Astrocyte (in vitro differentiated cells and primary cell): ENCODE data around the gene TBC1D8. TPM values are rescaled to one million over a fixed set of nuclear protein-coding genes. Genes with fewer than 3 reads are reported as not detected.

ENCODE experiments used
- DNase-seq: peaks from one replicate; pipeline ENCODE4 v3.0.0-alpha.2; 2010; ENCODE audit warnings: low read depth
- FAIRE-seq: peaks from 2 replicates; lab custom pipeline; 2011; peaks lifted over from hg19 to GRCh38; lab: Jason Lieb, UNC
- H2AFZ ChIP-seq: 2 replicates; pipeline ENCODE4 v1.6.0; 2012; ENCODE audit warnings: low read depth, low read length, inconsistent platforms
- H3K27ac ChIP-seq: 2 replicates; pipeline ENCODE4 v1.5.1; 2011; ENCODE audit warnings: low read depth, low read length, inconsistent platforms
- H3K27me3 ChIP-seq: 2 replicates; pipeline ENCODE4 v1.6.0; 2011; ENCODE audit warnings: low read length, inconsistent platforms; ENCODE audit not compliant: insufficient read depth
- H3K36me3 ChIP-seq: 2 replicates; pipeline ENCODE4 v1.5.1; 2011; ENCODE audit warnings: low read length, inconsistent platforms; ENCODE audit not compliant: insufficient read depth
- H3K4me1 ChIP-seq: 2 replicates; pipeline ENCODE4 v1.5.1; 2011; ENCODE audit warnings: low read length, inconsistent platforms; ENCODE audit not compliant: insufficient read depth
- H3K4me2 ChIP-seq: 2 replicates; pipeline ENCODE4 v1.6.0; 2012; ENCODE audit warnings: low read length, inconsistent platforms
- H3K4me3 ChIP-seq: 2 replicates; pipeline ENCODE4 v1.5.1; 2011; ENCODE audit warnings: low read depth, mild to moderate bottlenecking, low read length, inconsistent platforms; ENCODE audit not compliant: insufficient read depth
- H3K79me2 ChIP-seq: 2 replicates; pipeline ENCODE4 v1.6.0; 2012; ENCODE audit warnings: mild to moderate bottlenecking, low read length, inconsistent platforms; ENCODE audit not compliant: insufficient read depth
- H3K9ac ChIP-seq: 2 replicates; pipeline ENCODE4 v1.6.0; 2012; ENCODE audit warnings: mild to moderate bottlenecking, low read length, inconsistent platforms
- H3K9me3 ChIP-seq: 2 replicates; pipeline ENCODE4 v1.5.1; 2012; ENCODE audit warnings: low read depth, mild to moderate bottlenecking, low read length, inconsistent platforms; ENCODE audit not compliant: insufficient read depth
- H4K20me1 ChIP-seq: 2 replicates; pipeline ENCODE4 v1.6.0; 2012; ENCODE audit warnings: low read length, inconsistent platforms; ENCODE audit not compliant: insufficient read depth
- H3K27ac Mint-ChIP-seq: one replicate; pipeline ENCODE4 v1.8.0; 2021; ENCODE audit warnings: mild to moderate bottlenecking, mixed read lengths; ENCODE audit not compliant: unreplicated experiment
- H3K27me3 Mint-ChIP-seq: one replicate; pipeline ENCODE4 v1.8.0; 2021; ENCODE audit warnings: low read depth, mixed read lengths; ENCODE audit not compliant: unreplicated experiment
- H3K36me3 Mint-ChIP-seq: one replicate; pipeline ENCODE4 v1.8.0; 2021; ENCODE audit warnings: low read depth, mixed read lengths; ENCODE audit not compliant: unreplicated experiment
- H3K4me1 Mint-ChIP-seq: one replicate; pipeline ENCODE4 v1.8.0; 2021; ENCODE audit warnings: low read depth, mixed read lengths; ENCODE audit not compliant: unreplicated experiment
- H3K4me3 Mint-ChIP-seq: one replicate; pipeline ENCODE4 v1.8.0; 2021; ENCODE audit warnings: mild to moderate bottlenecking, moderate library complexity, mixed read lengths; ENCODE audit not compliant: unreplicated experiment
- H3K9me3 Mint-ChIP-seq: one replicate; pipeline ENCODE4 v1.8.0; 2021; ENCODE audit warnings: mild to moderate bottlenecking, mixed read lengths; ENCODE audit not compliant: unreplicated experiment
- EZH2 ChIP-seq: IDR thresholded peaks from 2 replicates; pipeline ENCODE4 v1.6.1; 2012; ENCODE audit warnings: mild to moderate bottlenecking, low read length, inconsistent platforms; ENCODE audit not compliant: insufficient read depth
- total RNA-seq: library from RNA; stranded (reverse); gene quantifications from 2 replicates; pipeline ENCODE4 v1.2.1, GENCODE V29; 2021
- TF ChIP-seq, protein P1 (sequence below): IDR thresholded peaks from 2 replicates; pipeline ENCODE4 v1.5.1; 2011; ENCODE audit warnings: low read depth, mild to moderate bottlenecking, inconsistent platforms, low read length, moderate library complexity; ENCODE audit not compliant: insufficient read depth

The TBC1D8 gene
- total RNA-seq, 1 donor from 2014 or later: 2.4 TPM

DNA sequence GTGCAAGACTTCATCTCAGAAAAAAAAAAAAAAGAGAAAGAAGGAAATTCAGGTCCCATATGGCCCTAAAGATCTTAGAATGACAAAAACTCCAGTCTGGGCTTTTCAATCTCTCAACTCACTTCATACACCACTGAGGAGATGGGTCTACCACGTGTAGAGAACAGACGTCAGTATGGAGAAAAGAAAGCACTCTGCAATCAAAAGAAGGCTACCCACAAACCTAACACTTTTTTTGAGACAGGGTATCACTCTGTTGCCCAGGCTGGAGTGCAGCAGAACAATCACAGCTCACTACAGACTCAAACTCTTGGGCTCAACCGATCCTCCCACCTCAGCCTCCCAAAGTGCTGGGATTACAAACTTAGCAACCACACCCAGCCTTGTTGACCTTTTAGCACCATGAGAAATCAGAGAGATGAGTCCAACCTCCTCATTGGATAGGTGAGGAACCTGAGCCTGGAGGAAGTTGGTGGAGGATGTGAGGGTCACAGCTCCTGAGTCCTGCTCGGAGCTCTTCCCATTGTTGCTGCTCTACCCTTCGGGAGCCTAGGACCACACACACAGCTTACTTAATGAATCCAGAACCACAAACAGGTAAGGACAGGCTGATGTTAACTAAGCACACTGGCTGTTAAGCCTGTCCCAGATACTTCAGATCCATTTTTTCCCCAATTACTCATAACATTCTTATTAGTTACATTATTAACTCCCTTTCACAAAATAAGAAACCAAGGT, 23.7 kb downstream of the TBC1D8 start:
- Histone ChIP-seq H3K9ac (no peak overlapping the region), H3K4me2 (no peak overlapping the region), H3K9me3 (no peaks in the 10 kb centered on the region), H3K36me3 (no peaks in the 10 kb centered on the region), H3K4me3 (no peak overlapping the region), H3K27ac (no peak overlapping the region), H2AFZ (no peak overlapping the region), H3K79me2 (no peaks in the 10 kb centered on the region), H3K4me1 (peaks cover 25% of the 10 kb centered on the region), H4K20me1 (no peaks in the 10 kb centered on the region), H3K27me3 (no peaks in the 10 kb centered on the region)
- no peak overlapping the region for H3K27ac Mint-ChIP-seq
- no peak overlapping the region for H3K4me3 Mint-ChIP-seq
- H3K36me3 Mint-ChIP-seq: no peaks in the 10 kb centered on the region
- peaks cover 2% of the 10 kb centered on the region for H3K9me3 Mint-ChIP-seq
- H3K4me1 Mint-ChIP-seq: peaks cover 20% of the 10 kb centered on the region
- no peak for FAIRE-seq
- peaks cover 9% of the 10 kb centered on the region for H3K27me3 Mint-ChIP-seq
- no peak for DNase-seq
- TF ChIP-seq EZH2: no peak
- TF ChIP-seq, protein P1, sequence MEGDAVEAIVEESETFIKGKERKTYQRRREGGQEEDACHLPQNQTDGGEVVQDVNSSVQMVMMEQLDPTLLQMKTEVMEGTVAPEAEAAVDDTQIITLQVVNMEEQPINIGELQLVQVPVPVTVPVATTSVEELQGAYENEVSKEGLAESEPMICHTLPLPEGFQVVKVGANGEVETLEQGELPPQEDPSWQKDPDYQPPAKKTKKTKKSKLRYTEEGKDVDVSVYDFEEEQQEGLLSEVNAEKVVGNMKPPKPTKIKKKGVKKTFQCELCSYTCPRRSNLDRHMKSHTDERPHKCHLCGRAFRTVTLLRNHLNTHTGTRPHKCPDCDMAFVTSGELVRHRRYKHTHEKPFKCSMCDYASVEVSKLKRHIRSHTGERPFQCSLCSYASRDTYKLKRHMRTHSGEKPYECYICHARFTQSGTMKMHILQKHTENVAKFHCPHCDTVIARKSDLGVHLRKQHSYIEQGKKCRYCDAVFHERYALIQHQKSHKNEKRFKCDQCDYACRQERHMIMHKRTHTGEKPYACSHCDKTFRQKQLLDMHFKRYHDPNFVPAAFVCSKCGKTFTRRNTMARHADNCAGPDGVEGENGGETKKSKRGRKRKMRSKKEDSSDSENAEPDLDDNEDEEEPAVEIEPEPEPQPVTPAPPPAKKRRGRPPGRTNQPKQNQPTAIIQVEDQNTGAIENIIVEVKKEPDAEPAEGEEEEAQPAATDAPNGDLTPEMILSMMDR: no peak

DNA sequence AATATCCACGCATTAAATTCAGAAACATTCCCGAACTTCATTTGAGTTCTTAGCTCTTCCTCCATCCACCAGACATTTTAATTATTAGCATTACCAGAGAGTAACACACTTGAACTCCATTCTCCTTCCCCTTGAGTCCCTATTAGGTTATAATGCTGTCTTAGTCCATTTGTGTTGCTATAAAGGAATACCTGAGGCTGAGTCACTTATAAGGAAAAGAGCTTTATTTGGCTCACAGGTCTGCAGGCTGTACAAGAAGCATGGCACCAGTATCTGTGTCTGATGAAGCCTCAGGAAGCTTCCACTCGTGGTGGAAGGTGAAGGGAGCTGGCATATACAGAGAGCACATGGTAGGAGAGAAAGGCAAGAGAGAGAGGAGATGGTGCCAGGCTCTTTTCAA, 25.4 kb downstream of the TBC1D8 start:
- Histone ChIP-seq H3K9ac (no peak overlapping the region), H3K27ac (no peak overlapping the region), H2AFZ (no peak overlapping the region), H3K79me2 (no peaks in the 10 kb centered on the region), H3K4me2 (no peak overlapping the region), H3K4me1 (peaks cover 25% of the 10 kb centered on the region), H3K27me3 (no peaks in the 10 kb centered on the region), H3K9me3 (no peaks in the 10 kb centered on the region), H4K20me1 (no peaks in the 10 kb centered on the region), H3K4me3 (no peak overlapping the region), H3K36me3 (no peaks in the 10 kb centered on the region)
- Mint-ChIP-seq H3K4me3 (no peak overlapping the region), H3K9me3 (peaks cover 2% of the 10 kb centered on the region), H3K36me3 (no peaks in the 10 kb centered on the region), H3K4me1 (peaks cover 20% of the 10 kb centered on the region), H3K27ac (no peak overlapping the region), H3K27me3 (peaks cover 9% of the 10 kb centered on the region)
- TF ChIP-seq EZH2: no peak
- TF ChIP-seq, protein P1: no peak
- no peak for DNase-seq
- no peak for FAIRE-seq

- H3K27me3 Mint-ChIP-seq: peaks cover 9% of the 10 kb centered on the region
- Histone ChIP-seq H2AFZ (no peak overlapping the region), H3K36me3 (no peaks in the 10 kb centered on the region), H3K9me3 (no peaks in the 10 kb centered on the region), H3K9ac (no peak overlapping the region), H3K79me2 (no peaks in the 10 kb centered on the region), H3K4me2 (peak overlapping the region; percentile 60), H4K20me1 (no peaks in the 10 kb centered on the region), H3K27ac (no peak overlapping the region), H3K4me3 (no peak overlapping the region), H3K27me3 (no peaks in the 10 kb centered on the region), H3K4me1 (peaks cover 29% of the 10 kb centered on the region)
- H3K36me3 Mint-ChIP-seq: no peaks in the 10 kb centered on the region
- peaks cover 22% of the 10 kb centered on the region for H3K4me1 Mint-ChIP-seq
- H3K4me3 Mint-ChIP-seq: no peak overlapping the region
- DNase-seq (peak; percentile 44), FAIRE-seq (no peak)
- TF ChIP-seq, protein P1: no peak
- no peak for TF ChIP-seq EZH2
- H3K27ac Mint-ChIP-seq: no peak overlapping the region
- H3K9me3 Mint-ChIP-seq: peaks cover 2% of the 10 kb centered on the region
These were observed 25.8 kb downstream of the TBC1D8 start for GRCh38 chr2:101125374-101125773.
